HCT116 (cell line): Measurements from ENCODE around the gene SAMD9L.

Source experiments
- CEBPB ChIP-seq: IDR thresholded peaks from 2 replicates; pipeline ENCODE4 v1.6.1; 2012; ENCODE audit warnings: low read depth
- EZH2 ChIP-seq: fragments of 200-600 bp; sonication (generic); IDR thresholded peaks from 2 replicates; pipeline ENCODE4 v1.6.1; 2017; ENCODE audit warnings: antibody characterized with exemption, mixed run types
- EZH2phosphoT487 ChIP-seq: fragments of 200-600 bp; IDR thresholded peaks from 2 replicates; pipeline ENCODE4 v1.6.1; 2018; ENCODE audit warnings: antibody characterized with exemption, borderline replicate concordance
- FOSL1 ChIP-seq: IDR thresholded peaks from 2 replicates; pipeline ENCODE4 v1.6.1; 2012; ENCODE audit warnings: low read depth
- JUND ChIP-seq: IDR thresholded peaks from 2 replicates; pipeline ENCODE4 v1.6.1; 2012
- POLR2A ChIP-seq: IDR thresholded peaks from 2 replicates; pipeline ENCODE4 v1.7.0; 2011; ENCODE audit warnings: borderline replicate concordance; ENCODE audit not compliant: insufficient read depth, insufficient read length; ENCODE audit errors: extremely low read depth
- POLR2AphosphoS5 ChIP-seq: IDR thresholded peaks from 2 replicates; pipeline ENCODE4 v1.6.1; 2011; ENCODE audit warnings: mild to moderate bottlenecking, low read depth, low read length, moderate library complexity
- RAD21 ChIP-seq: IDR thresholded peaks from 2 replicates; pipeline ENCODE4 v1.6.1; 2012; ENCODE audit warnings: low read depth, mild to moderate bottlenecking
- SRF ChIP-seq: IDR thresholded peaks from 2 replicates; pipeline ENCODE4 v1.6.1; 2012; ENCODE audit warnings: low read depth
- YY1 ChIP-seq: IDR thresholded peaks from 2 replicates; pipeline ENCODE4 v1.6.1; 2011; ENCODE audit warnings: low read length, low read depth, moderate library complexity, mild to moderate bottlenecking; ENCODE audit not compliant: insufficient replicate concordance; ENCODE audit errors: extremely low read depth
- TF ChIP-seq, protein P1 (sequence below), 3 experiments: fragments of 200-600 bp in 1 of 3; sonication (generic) in 1 of 3; IDR thresholded peaks in 2 of 3; conservative IDR thresholded peaks in 1 of 3; 2 replicates each; pipeline ENCODE4 v1.5.1; 2012 to 2017; ENCODE audit warnings: low read depth in 2 of 3, low read length in 2 of 3, antibody characterized with exemption in 1 of 3, borderline replicate concordance in 1 of 3, control low read depth in 1 of 3, mild to moderate bottlenecking in 1 of 3, mixed read lengths in 1 of 3, mixed run types in 1 of 3, moderate library complexity in 1 of 3; ENCODE audit not compliant: insufficient read depth in 1 of 3
- TF ChIP-seq, protein P2 (sequence below): IDR thresholded peaks from 2 replicates; pipeline ENCODE4 v1.6.1; 2011; ENCODE audit warnings: mild to moderate bottlenecking, low read length, moderate library complexity; ENCODE audit not compliant: insufficient replicate concordance; ENCODE audit errors: extremely low read depth
- TF ChIP-seq, protein P3 (sequence below): IDR thresholded peaks from 2 replicates; pipeline ENCODE4 v1.6.1; 2012; ENCODE audit warnings: low read depth
- TF ChIP-seq, protein P4 (sequence below): IDR thresholded peaks from 2 replicates; pipeline ENCODE4 v1.6.1; 2012

DNA sequence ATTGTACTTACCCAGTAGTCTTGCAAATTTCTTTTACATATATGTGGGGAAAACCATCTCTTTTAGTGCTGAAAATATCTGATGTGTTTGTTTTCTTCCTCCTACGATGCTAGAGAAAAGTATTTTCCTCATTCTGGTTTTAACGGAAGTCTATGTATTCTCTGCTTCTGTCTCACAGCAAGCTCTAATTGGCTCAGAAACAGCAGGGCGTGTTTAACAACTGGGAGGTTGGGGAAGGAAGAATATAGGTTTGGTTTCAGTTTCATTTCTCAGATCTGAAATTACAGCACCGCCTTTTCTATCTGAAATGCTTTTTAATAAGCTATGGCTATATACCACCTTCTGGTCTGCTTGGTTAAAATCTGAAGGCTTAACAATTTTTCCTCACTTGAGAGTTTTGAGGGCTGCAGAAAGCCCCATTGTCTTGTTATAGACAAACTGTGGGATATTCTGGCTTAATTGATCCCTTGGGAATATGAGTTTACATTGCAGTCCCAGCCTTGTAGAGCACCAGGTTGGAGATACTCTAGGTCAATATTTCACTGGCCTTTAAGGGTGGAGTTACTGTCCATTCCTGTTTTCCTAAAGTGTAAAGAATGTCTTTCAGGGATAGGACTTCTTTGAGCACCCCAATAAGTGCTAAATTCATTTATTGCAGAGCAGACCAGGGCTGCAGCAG lies 30.2 kb downstream of the SAMD9L start, which contains the start of gene SAMD9:
- TF ChIP-seq, protein P1, sequence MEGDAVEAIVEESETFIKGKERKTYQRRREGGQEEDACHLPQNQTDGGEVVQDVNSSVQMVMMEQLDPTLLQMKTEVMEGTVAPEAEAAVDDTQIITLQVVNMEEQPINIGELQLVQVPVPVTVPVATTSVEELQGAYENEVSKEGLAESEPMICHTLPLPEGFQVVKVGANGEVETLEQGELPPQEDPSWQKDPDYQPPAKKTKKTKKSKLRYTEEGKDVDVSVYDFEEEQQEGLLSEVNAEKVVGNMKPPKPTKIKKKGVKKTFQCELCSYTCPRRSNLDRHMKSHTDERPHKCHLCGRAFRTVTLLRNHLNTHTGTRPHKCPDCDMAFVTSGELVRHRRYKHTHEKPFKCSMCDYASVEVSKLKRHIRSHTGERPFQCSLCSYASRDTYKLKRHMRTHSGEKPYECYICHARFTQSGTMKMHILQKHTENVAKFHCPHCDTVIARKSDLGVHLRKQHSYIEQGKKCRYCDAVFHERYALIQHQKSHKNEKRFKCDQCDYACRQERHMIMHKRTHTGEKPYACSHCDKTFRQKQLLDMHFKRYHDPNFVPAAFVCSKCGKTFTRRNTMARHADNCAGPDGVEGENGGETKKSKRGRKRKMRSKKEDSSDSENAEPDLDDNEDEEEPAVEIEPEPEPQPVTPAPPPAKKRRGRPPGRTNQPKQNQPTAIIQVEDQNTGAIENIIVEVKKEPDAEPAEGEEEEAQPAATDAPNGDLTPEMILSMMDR (IDR thresholded peaks at IDR 0.05 in 2 of 3, conservative IDR thresholded peaks at IDR 0.05 in 1 of 3; ENCODE audit: borderline replicate concordance in 1 of 3, insufficient read depth in 1 of 3, low read depth in 2 of 3, low read length in 2 of 3), result no peak
- TF ChIP-seq SRF, result no peak
- TF ChIP-seq RAD21, result no peak
- TF ChIP-seq, protein P2, sequence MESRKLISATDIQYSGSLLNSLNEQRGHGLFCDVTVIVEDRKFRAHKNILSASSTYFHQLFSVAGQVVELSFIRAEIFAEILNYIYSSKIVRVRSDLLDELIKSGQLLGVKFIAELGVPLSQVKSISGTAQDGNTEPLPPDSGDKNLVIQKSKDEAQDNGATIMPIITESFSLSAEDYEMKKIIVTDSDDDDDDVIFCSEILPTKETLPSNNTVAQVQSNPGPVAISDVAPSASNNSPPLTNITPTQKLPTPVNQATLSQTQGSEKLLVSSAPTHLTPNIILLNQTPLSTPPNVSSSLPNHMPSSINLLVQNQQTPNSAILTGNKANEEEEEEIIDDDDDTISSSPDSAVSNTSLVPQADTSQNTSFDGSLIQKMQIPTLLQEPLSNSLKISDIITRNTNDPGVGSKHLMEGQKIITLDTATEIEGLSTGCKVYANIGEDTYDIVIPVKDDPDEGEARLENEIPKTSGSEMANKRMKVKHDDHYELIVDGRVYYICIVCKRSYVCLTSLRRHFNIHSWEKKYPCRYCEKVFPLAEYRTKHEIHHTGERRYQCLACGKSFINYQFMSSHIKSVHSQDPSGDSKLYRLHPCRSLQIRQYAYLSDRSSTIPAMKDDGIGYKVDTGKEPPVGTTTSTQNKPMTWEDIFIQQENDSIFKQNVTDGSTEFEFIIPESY, result no peak
- TF ChIP-seq EZH2phosphoT487, result no peak
- TF ChIP-seq, protein P3, sequence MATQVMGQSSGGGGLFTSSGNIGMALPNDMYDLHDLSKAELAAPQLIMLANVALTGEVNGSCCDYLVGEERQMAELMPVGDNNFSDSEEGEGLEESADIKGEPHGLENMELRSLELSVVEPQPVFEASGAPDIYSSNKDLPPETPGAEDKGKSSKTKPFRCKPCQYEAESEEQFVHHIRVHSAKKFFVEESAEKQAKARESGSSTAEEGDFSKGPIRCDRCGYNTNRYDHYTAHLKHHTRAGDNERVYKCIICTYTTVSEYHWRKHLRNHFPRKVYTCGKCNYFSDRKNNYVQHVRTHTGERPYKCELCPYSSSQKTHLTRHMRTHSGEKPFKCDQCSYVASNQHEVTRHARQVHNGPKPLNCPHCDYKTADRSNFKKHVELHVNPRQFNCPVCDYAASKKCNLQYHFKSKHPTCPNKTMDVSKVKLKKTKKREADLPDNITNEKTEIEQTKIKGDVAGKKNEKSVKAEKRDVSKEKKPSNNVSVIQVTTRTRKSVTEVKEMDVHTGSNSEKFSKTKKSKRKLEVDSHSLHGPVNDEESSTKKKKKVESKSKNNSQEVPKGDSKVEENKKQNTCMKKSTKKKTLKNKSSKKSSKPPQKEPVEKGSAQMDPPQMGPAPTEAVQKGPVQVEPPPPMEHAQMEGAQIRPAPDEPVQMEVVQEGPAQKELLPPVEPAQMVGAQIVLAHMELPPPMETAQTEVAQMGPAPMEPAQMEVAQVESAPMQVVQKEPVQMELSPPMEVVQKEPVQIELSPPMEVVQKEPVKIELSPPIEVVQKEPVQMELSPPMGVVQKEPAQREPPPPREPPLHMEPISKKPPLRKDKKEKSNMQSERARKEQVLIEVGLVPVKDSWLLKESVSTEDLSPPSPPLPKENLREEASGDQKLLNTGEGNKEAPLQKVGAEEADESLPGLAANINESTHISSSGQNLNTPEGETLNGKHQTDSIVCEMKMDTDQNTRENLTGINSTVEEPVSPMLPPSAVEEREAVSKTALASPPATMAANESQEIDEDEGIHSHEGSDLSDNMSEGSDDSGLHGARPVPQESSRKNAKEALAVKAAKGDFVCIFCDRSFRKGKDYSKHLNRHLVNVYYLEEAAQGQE, result no peak
- no peak for TF ChIP-seq YY1
- no peak for TF ChIP-seq JUND
- TF ChIP-seq POLR2A, result no peak
- TF ChIP-seq FOSL1, result no peak
- peak; percentile 42 for TF ChIP-seq POLR2AphosphoS5
- no peak for TF ChIP-seq CEBPB
- TF ChIP-seq, protein P4, sequence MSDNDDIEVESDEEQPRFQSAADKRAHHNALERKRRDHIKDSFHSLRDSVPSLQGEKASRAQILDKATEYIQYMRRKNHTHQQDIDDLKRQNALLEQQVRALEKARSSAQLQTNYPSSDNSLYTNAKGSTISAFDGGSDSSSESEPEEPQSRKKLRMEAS, result no peak
- no peak for TF ChIP-seq EZH2
